Stimulated activated CD4-positive, alpha-beta T cell treated with anti-CD3 and anti-CD28 coated beads, Interleukin-1b, Interleukin-23, amount 100 ng/mL, for 4 hours (primary cell): ENCODE results near the gene UNC45B.
"Not testable (repeated sequence)": the region's sequence is repeated elsewhere in the genome, so short reads cannot be mapped to it uniquely, and the experiment has no call there.

ENCODE experiments used
- DNase-seq, 2 donors: peaks; one replicate each; pipeline ENCODE4 v3.0.0-alpha.2; 2020; ENCODE audit warnings: low read depth in 2 of 2

Gene UNC45B

GRCh38 chr17:35147375-35147905, at the start of gene UNC45B:
UNC45B (plus strand) TSS chr17:35147817; CDS start chr17:35148264, 447 bp downstream.
- no peak for DNase-seq

- no peak for DNase-seq
Measured at GRCh38 chr17:35099908-35100307, 47.7 kb upstream of the UNC45B start.

GRCh38 chr17:35101036-35101435, 46.6 kb upstream of the UNC45B start:
- DNase-seq, result no peak

- DNase-seq, result no peak
Measured at GRCh38 chr17:35101725-35102124, 45.9 kb upstream of the UNC45B start.

GRCh38 chr17:35103271-35103670, 44.3 kb upstream of the UNC45B start:
- DNase-seq, result no peak

- DNase-seq, result no peak
Measured at GRCh38 chr17:35104844-35105450, 42.7 kb upstream of the UNC45B start.

GRCh38 chr17:35110791-35111190, 36.8 kb upstream of the UNC45B start:
- DNase-seq, result not testable (repeated sequence)

- no peak for DNase-seq
Measured at GRCh38 chr17:35116845-35117244, 30.8 kb upstream of the UNC45B start.

GRCh38 chr17:35117984-35118383, 29.6 kb upstream of the UNC45B start:
- DNase-seq, result no peak

- peak; percentile 68 to 75 for DNase-seq
Measured at GRCh38 chr17:35119370-35120165, 28.0 kb upstream of the UNC45B start, which contains the start of gene RAD51D. RAD51D (minus strand) TSS chr17:35119860; CDS start chr17:35119613, 247 bp downstream.

GRCh38 chr17:35121315-35121714, 26.3 kb upstream of the UNC45B start, which contains the start of gene FNDC8:
FNDC8 (plus strand) TSS chr17:35121615; CDS start chr17:35121694, 79 bp downstream.
- no peak for DNase-seq

- no peak for DNase-seq
Measured at GRCh38 chr17:35127751-35128514, 19.7 kb upstream of the UNC45B start.

- DNase-seq, result no peak
Measured at GRCh38 chr17:35129154-35129972, 18.3 kb upstream of the UNC45B start.

- DNase-seq, result no peak
Measured at GRCh38 chr17:35129973-35130351, 17.7 kb upstream of the UNC45B start.

GRCh38 chr17:35130392-35130791, 17.2 kb upstream of the UNC45B start:
- DNase-seq, result no peak

GRCh38 chr17:35132099-35132498, 15.5 kb upstream of the UNC45B start:
- no peak for DNase-seq

- DNase-seq, result no peak
Measured at GRCh38 chr17:35132816-35133550, 14.6 kb upstream of the UNC45B start.

GRCh38 chr17:35135322-35135721, 12.3 kb upstream of the UNC45B start:
- no peak for DNase-seq

- DNase-seq, result no peak
Measured at GRCh38 chr17:35138218-35138617, 9.4 kb upstream of the UNC45B start.

GRCh38 chr17:35141681-35142466, 5.7 kb upstream of the UNC45B start, which contains the start of gene NLE1:
NLE1 (minus strand) TSS chr17:35142303; CDS start chr17:35142275, 28 bp downstream.
- peak; percentile 85 to 88 for DNase-seq
